ENCODE measurements around the gene TEX14. TPM values are rescaled to one million over a fixed set of nuclear protein-coding genes. Genes with fewer than 3 reads are reported as not detected.

The TEX14 gene
- total RNA-seq, result under 1 TPM; 0.14 to 0.21 TPM

DNA sequence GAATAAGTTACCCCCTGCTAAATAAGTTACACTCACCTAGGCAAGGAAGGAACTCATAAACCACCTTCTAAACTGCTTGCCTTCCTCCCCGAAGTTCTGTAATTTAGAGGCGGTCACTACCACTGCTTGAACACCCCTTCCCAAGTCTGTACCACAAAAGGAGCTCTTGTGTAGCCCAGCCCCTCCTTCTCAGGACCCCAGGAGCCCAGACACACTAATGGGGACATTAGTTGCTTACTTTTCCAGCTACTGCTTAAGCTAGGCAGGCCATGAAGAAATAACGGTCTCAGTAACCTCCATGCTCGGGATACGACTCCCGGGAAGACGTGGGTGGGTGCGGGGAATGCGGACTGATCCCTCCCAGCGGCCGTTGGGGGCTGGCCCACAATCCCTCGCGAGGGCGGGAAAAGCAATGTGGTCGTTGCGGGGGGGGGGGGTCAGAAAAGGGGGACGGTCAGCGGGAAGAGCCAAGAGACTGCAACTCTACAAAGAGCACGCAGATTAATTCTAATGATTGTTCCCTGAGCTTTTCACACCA, at the start of gene TEX14:
Gene TEX14, minus strand, starts transcription at position 345 of the 538 bp plus-strand sequence. CDS start 40,044 bp downstream, outside the sequence.
- ChIA-PET POLR2A (interaction anchor here (1.0 to 2.8 kb wide), 5 partner anchors 10 to 86 kb away, joined by 3 to 61 read pairs (median 6); no protein-coding TSS in a partner anchor), CTCF (interaction anchor here (0.7 to 1.9 kb wide), 2 partner anchors 173 to 557 kb away, joined by 3 to 8 read pairs; no protein-coding TSS in a partner anchor)
- Mint-ChIP-seq H3K4me1 (peaks cover 27% of the 10 kb centered on the region), H3K27me3 (no peaks in the 10 kb centered on the region), H3K4me3 (peak within 1 kb of the TSS; percentile 92), H3K27ac (peak within 1 kb of the TSS; percentile 98), H3K36me3 (ENCODE audit: low read depth) (peaks cover 22% of the 10 kb centered on the region), H3K9me3 (ENCODE audit: low read depth) (no peaks in the 10 kb centered on the region)
- DNase-seq, result no peak
- ATAC-seq, result no peak
- intact Hi-C loops (cut with DNase I, micrococcal nuclease), result loop anchor here (1.0 to 10.0 kb wide), 9 partner anchors 32 to 464 kb away; partner anchors contain the start of genes MTMR4 (in 1 of the 2), PRR11 (in 1 of the 2), SKA2 (in 1 of the 2) and TRIM37 (in 1 of the 2)

GRCh38 chr17:58741121-58741625, 49.3 kb upstream of the TEX14 start:
- ChIA-PET POLR2A (no interaction called here), CTCF (no interaction called here)
- DNase-seq (no peak), ATAC-seq (no peak)
- no peak overlapping the region for H3K4me3 Mint-ChIP-seq
- no peaks in the 10 kb centered on the region for H3K9me3 Mint-ChIP-seq (ENCODE audit: low read depth)
- intact Hi-C loops (cut with DNase I, micrococcal nuclease), result no loop called here
- H3K27me3 Mint-ChIP-seq, result no peaks in the 10 kb centered on the region
- no peak overlapping the region for H3K27ac Mint-ChIP-seq
- H3K36me3 Mint-ChIP-seq (ENCODE audit: low read depth), result no peaks in the 10 kb centered on the region
- H3K4me1 Mint-ChIP-seq, result no peaks in the 10 kb centered on the region

DNA sequence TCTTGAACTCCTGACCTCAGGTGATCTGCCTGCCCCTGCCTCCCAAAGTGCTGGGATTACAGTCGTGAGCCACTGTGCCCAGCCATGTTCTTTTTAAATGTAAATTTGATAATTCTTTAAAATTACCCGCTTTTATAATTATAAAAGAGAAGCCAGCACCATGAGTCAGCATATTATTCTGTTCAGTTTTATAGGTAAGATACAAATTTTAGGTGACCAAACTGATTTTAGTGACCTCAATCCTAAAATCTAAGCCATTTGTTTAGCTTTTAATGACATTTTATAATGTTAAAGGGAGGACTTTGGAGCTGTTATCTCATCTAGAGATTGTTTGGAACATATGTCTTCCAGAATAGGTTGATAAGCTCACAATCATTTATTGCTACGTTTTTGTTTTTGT, 43.0 kb upstream of the TEX14 start:
- CTCF ChIA-PET, result no interaction called here
- H3K4me3 Mint-ChIP-seq, result no peak overlapping the region
- no peak overlapping the region for H3K27ac Mint-ChIP-seq

GRCh38 chr17:58734040-58734439, 42.2 kb upstream of the TEX14 start:
- no peaks in the 10 kb centered on the region for H3K27me3 Mint-ChIP-seq
- POLR2A ChIA-PET, result interaction anchor here (0.7 kb wide), 1 partner anchor 1455 kb away, joined by 3 read pairs; no protein-coding TSS in a partner anchor
- CTCF ChIA-PET, result interaction anchor here (0.6 kb wide), 1 partner anchor 425 kb away, joined by 5 read pairs; no protein-coding TSS in a partner anchor

More for the DNA sequence above, 43.0 kb upstream of the TEX14 start:
- POLR2A ChIA-PET, result no interaction called here
- intact Hi-C loops (cut with DNase I, micrococcal nuclease), result no loop called here
- ATAC-seq (no peak), DNase-seq (no peak)
- Mint-ChIP-seq H3K27me3 (no peaks in the 10 kb centered on the region), H3K36me3 (ENCODE audit: low read depth) (peaks cover 4% of the 10 kb centered on the region), H3K9me3 (ENCODE audit: low read depth) (no peaks in the 10 kb centered on the region), H3K4me1 (no peaks in the 10 kb centered on the region)

DNA sequence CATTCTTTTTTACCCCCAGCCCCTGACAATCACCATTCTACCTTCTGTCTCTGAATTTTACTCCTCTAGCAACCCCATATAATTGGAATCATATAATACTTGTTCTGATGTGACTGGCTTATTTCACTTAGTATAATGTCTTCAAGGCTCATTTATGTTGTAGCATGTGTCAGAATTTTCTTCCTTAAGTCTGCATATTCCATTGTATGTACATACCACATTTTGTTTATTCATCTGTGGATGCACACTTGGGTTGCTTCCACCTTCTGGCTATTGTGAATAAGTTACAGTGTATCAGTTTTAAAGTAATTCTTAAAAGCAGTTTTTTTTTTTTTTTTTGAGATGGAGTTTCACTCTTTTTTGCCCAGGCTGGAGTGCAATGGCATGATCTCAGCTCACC, 39.1 kb upstream of the TEX14 start:
- Mint-ChIP-seq H3K9me3 (ENCODE audit: low read depth) (no peaks in the 10 kb centered on the region), H3K36me3 (ENCODE audit: low read depth) (peaks cover 8% of the 10 kb centered on the region), H3K27me3 (no peaks in the 10 kb centered on the region), H3K4me1 (no peaks in the 10 kb centered on the region), H3K4me3 (no peak overlapping the region), H3K27ac (no peak overlapping the region)
- ChIA-PET CTCF (no interaction called here), POLR2A (no interaction called here)
- intact Hi-C loops (cut with DNase I, micrococcal nuclease), result no loop called here
- ATAC-seq (no peak), DNase-seq (no peak)

More at GRCh38 chr17:58734040-58734439, 42.2 kb upstream of the TEX14 start:
- DNase-seq, result no peak
- Mint-ChIP-seq H3K27ac (no peak overlapping the region), H3K4me1 (no peaks in the 10 kb centered on the region), H3K36me3 (ENCODE audit: low read depth) (peaks cover 8% of the 10 kb centered on the region), H3K4me3 (no peak overlapping the region), H3K9me3 (ENCODE audit: low read depth) (no peaks in the 10 kb centered on the region)
- intact Hi-C loops (cut with DNase I, micrococcal nuclease), result no loop called here
- no peak for ATAC-seq

GRCh38 chr17:58728798-58729197, 37.0 kb upstream of the TEX14 start:
- ChIA-PET POLR2A (no interaction called here), CTCF (no interaction called here)
- H3K27ac Mint-ChIP-seq, result no peak overlapping the region
- no peaks in the 10 kb centered on the region for H3K27me3 Mint-ChIP-seq
- intact Hi-C loops (cut with DNase I, micrococcal nuclease), result no loop called here
- H3K4me1 Mint-ChIP-seq, result no peaks in the 10 kb centered on the region
- no peaks in the 10 kb centered on the region for H3K9me3 Mint-ChIP-seq (ENCODE audit: low read depth)
- H3K36me3 Mint-ChIP-seq (ENCODE audit: low read depth), result peaks cover 11% of the 10 kb centered on the region
- H3K4me3 Mint-ChIP-seq, result no peak overlapping the region
- ATAC-seq (no peak), DNase-seq (no peak)

DNA sequence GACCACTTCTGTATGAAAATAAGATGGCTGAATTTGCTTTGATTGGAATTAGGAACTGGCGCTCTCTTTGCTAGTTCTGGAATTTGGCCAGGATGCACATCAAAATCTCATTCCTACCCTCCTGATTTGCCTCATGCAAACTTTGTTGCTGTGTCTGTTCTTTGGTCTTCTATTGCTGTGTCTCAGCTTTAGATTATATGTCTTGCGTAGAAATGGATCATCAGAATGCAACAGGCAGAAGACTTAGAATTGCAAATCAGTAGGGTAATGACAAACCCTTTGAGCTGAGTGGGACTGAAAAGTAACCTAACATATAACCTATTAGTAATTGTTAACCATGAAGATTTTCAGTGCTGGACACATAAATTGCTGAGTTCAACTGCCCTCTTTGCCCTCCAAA, 30.9 kb upstream of the TEX14 start:
- Mint-ChIP-seq H3K36me3 (ENCODE audit: low read depth) (peaks cover 14% of the 10 kb centered on the region), H3K4me3 (no peak overlapping the region), H3K27me3 (no peaks in the 10 kb centered on the region), H3K27ac (no peak overlapping the region), H3K4me1 (no peaks in the 10 kb centered on the region), H3K9me3 (ENCODE audit: low read depth) (no peaks in the 10 kb centered on the region)
- intact Hi-C loops (cut with DNase I, micrococcal nuclease), result no loop called here
- ATAC-seq, result no peak
- ChIA-PET CTCF (interaction anchor here (1.1 kb wide), 1 partner anchor 282 kb away, joined by 4 read pairs; no protein-coding TSS in a partner anchor), POLR2A (no interaction called here)
- DNase-seq, result no peak

GRCh38 chr17:58722274-58722673, 30.4 kb upstream of the TEX14 start:
- Mint-ChIP-seq H3K4me1 (no peaks in the 10 kb centered on the region), H3K9me3 (ENCODE audit: low read depth) (no peaks in the 10 kb centered on the region), H3K4me3 (no peak overlapping the region), H3K36me3 (ENCODE audit: low read depth) (peaks cover 14% of the 10 kb centered on the region), H3K27me3 (no peaks in the 10 kb centered on the region), H3K27ac (no peak overlapping the region)
- POLR2A ChIA-PET, result no interaction called here
- CTCF ChIA-PET, result interaction anchor here (1.1 kb wide), 1 partner anchor 283 kb away, joined by 4 read pairs; no protein-coding TSS in a partner anchor
- no peak for ATAC-seq
- intact Hi-C loops (cut with DNase I, micrococcal nuclease), result no loop called here
- no peak for DNase-seq

GRCh38 chr17:58710948-58711552, 19.2 kb upstream of the TEX14 start:
- ChIA-PET POLR2A (interaction anchor here (0.6 kb wide), 1 partner anchor 797 kb away, joined by 4 read pairs; no protein-coding TSS in a partner anchor), CTCF (interaction anchor here (0.8 to 3.6 kb wide), 12 partner anchors 11 to 299 kb away, joined by 3 to 39 read pairs (median 4); no protein-coding TSS in a partner anchor)
- intact Hi-C loops (cut with DNase I, micrococcal nuclease), result loop anchor here (1.0 kb wide), 2 partner anchors 293 to 294 kb away; no protein-coding TSS in a partner anchor
- ATAC-seq (no peak), DNase-seq (peak; percentile 50)
- Mint-ChIP-seq H3K4me3 (no peak overlapping the region), H3K27me3 (no peaks in the 10 kb centered on the region), H3K9me3 (ENCODE audit: low read depth) (no peaks in the 10 kb centered on the region), H3K4me1 (peaks cover 8% of the 10 kb centered on the region), H3K27ac (no peak overlapping the region), H3K36me3 (ENCODE audit: low read depth) (peaks cover 31% of the 10 kb centered on the region)

DNA sequence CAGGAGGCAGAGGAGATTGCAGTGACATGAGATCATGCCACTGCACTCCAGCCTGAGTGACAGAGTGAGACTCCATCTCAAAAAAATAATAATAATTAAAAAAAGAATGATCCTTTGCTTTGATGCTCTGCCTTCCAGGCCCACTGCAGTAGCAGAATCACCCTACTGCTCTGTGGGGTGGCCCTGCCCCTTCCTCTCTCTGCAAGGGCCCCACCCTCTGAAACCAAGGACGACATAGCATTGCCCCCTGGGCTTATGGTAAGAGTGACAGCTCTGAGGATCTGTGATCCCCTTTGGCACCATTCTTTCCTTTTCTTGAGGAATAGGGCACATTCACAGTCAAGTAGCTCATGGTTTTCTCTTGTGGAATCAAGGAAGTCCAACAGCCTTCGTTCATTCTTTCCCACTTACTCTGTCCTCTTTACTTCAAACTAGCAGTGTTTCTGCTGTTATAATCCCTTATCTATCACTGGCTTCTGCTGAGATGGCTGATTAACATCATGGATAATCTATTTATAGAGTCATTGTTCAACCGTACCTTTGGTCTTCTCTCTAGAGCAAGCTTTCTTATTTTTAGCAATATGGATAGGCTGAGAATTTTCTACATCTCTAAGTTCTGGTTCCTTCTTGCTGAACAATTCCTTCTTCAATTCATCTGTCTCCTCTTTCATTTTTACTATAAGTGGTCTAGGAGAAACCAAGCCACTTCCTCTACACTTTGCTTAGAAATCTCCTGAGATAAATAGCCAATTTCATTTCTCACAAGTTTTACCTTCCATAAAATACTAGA, 14.7 kb upstream of the TEX14 start:
- H3K36me3 Mint-ChIP-seq (ENCODE audit: low read depth), result peaks cover 32% of the 10 kb centered on the region
- no peak for DNase-seq
- H3K27ac Mint-ChIP-seq, result peak overlapping the region; percentile 52
- H3K4me3 Mint-ChIP-seq, result no peak overlapping the region
- intact Hi-C loops (cut with DNase I, micrococcal nuclease), result no loop called here
- H3K4me1 Mint-ChIP-seq, result peaks cover 28% of the 10 kb centered on the region
- ChIA-PET POLR2A (no interaction called here), CTCF (interaction anchor here (0.8 to 1.0 kb wide), 2 partner anchors 21 to 299 kb away, joined by 3 to 4 read pairs; no protein-coding TSS in a partner anchor)
- H3K9me3 Mint-ChIP-seq (ENCODE audit: low read depth), result no peaks in the 10 kb centered on the region
- no peak for ATAC-seq
- H3K27me3 Mint-ChIP-seq, result no peaks in the 10 kb centered on the region

GRCh38 chr17:58703916-58704286, 12.1 kb upstream of the TEX14 start:
- CTCF ChIA-PET, result interaction anchor here (1.0 kb wide), 1 partner anchor 11 kb away, joined by 3 read pairs; the partner anchor contains the start of gene RAD51C
- H3K4me3 Mint-ChIP-seq, result no peak overlapping the region
- no peaks in the 10 kb centered on the region for H3K27me3 Mint-ChIP-seq
- POLR2A ChIA-PET, result interaction anchor here (0.7 to 1.3 kb wide), 3 partner anchors 10 to 72 kb away, joined by 3 to 8 read pairs (median 4); partner anchors contain the start of gene RAD51C
- ATAC-seq, result no peak
- H3K9me3 Mint-ChIP-seq (ENCODE audit: low read depth), result no peaks in the 10 kb centered on the region
- peaks cover 26% of the 10 kb centered on the region for H3K36me3 Mint-ChIP-seq (ENCODE audit: low read depth)
- intact Hi-C loops (cut with DNase I, micrococcal nuclease), result loop anchor here (2.0 kb wide), 2 partner anchors 45 to 297 kb away; no protein-coding TSS in a partner anchor
- no peak for DNase-seq
- peaks cover 29% of the 10 kb centered on the region for H3K4me1 Mint-ChIP-seq
- H3K27ac Mint-ChIP-seq, result no peak overlapping the region

Measured in activated CD4-positive, alpha-beta T cell treated with anti-CD3 and anti-CD28 coated beads for 36 hours (primary cell).